Stimulated activated CD4-positive, alpha-beta T cell treated with anti-CD3 and anti-CD28 coated beads, Interleukin-15, amount 100 ng/mL, for 24 hours (primary cell): ENCODE data around the gene DTYMK.
A peak's percentile ranks its signal among the peaks of the same experiment; 100 is the strongest.

Source experiments
- DNase-seq: peaks from one replicate; pipeline ENCODE4 v3.0.0-alpha.2; 2020

DTYMK gene

GRCh38 chr2:241686650-241687425, at the start of gene DTYMK:
DTYMK (minus strand) TSS chr2:241686815; CDS start chr2:241686783, 32 bp downstream.
- peak; percentile 97 for DNase-seq

DNA sequence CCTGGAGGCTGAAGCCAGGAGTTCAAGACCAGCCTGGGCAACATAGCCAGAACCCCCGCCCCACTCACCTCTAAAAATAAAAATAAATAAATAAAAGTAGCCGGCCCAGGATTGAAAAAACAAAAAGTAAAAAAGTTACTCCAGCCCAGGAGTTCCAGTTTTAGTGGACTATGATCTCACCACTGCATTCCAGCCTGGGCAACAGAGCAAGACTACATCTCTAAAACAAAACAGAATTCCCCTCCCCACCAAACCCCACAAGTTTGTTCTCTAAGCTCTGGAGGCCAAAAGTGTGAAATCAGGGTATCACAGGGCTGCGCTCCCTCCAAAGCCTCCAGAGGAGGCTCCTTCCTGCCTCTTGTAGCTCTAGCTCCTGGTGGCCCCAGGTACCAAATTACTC, 49.5 kb upstream of the DTYMK start:
- DNase-seq = no peak

GRCh38 chr2:241734467-241735208, 48.0 kb upstream of the DTYMK start, which contains the start of gene D2HGDH:
D2HGDH (plus strand) TSS chr2:241734630; CDS start chr2:241735225, 595 bp downstream.
- peak; percentile 96 for DNase-seq

DNA sequence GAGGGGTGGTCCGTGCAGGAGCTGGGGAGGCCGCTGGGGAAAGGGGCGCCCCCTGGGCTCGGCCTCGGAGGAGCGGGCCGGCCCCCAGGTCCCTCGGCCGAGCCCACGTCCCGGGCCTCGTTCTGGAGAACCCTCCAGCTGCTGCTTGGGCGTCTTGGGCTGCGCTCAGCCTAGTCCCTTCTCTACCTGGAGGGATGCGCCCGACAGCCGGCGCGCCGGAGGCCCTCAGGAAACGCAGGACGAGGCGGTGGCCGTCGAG, 47.5 kb upstream of the DTYMK start:
- DNase-seq = no peak

DNA sequence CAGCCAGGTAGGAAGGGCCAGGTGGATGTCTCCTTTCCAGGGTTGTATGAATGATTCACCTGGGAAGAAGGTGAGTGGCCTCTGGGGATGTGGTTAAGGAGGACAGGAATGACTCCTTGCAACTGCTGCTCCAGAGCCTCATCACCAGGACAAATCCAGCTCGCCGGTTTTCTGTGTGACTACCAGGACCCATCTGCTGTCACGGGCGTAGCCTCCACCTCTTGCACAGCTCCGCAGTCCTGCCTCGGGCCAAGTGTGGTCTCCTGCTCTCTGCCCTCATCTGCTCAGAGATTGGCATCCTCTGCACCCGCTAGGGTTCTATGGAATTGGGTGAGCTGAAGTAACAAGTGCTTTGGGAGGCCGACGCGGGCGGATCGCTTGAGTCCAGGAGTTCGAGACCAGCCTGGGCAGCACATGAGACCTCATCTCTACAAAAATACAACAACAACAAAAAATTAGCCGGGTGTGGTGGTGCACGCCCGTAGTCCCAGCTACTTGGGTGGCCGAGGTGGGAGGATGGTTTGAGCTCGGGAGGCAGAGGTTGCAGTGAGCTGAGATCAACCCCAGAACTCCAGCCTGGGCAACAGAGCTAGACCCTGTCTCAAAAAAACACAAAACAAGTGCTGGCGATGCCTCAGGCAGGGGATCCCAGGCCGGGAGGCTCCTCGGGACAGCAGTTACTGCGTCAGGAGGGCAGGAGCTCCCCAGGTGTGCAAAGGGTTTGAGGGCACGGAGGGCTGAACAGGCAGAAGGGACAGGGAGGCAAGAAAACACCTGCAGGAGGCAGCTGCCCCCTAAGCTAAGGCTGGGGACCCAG, 47.0 kb upstream of the DTYMK start:
- DNase-seq = no peak

GRCh38 chr2:241732513-241733186, 46.0 kb upstream of the DTYMK start:
- peak; percentile 81 for DNase-seq

DNA sequence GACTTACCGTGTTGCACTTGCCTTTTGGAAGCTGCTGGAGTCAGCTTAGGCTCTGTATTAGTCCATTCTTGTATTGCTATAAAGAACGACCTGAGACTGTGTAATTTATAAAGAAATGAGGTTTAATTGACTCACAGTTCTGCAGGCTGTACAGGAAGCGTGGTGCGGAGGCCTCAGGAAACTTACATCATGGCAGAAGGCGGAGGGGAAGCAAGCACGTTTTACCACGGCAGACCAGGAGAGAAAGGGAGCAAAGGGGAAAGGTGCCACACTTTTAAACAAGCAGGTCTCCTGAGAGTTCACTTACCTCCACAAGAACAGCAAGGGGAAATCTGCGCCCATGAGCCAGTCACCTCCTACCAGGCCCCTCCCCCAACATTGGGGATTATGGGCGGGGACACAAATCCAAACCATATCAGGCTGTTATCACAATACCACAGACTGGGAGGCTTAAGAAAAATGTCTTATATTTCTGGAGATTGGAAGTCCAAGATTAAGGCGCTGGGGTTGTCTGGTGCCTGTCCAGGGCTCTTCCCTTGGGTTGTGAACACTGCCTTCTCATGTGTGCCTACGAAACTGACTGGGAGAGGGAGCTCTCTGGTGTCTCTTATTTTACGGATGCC, 44.2 kb upstream of the DTYMK start:
- DNase-seq = peak; percentile 34

DNA sequence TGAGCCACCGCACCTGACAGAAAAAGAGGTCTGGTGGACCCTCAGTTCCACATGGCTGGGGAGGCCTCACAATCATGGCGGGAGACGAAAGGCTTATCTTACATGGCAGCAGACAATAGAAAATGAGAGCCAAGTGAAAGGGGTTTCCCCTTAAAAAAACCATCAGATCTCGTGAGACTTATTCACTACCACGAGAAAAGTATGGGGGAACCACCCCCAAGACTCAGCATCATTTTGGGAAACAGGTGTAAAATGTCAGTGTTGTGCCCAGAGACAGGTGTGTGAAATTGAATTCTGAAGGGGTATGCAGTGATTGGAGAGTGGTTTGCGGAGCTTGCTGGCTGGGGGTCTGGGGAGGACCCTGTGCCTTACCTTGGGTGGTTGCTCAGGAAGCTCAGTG, 43.3 kb upstream of the DTYMK start:
- no peak for DNase-seq

DNA sequence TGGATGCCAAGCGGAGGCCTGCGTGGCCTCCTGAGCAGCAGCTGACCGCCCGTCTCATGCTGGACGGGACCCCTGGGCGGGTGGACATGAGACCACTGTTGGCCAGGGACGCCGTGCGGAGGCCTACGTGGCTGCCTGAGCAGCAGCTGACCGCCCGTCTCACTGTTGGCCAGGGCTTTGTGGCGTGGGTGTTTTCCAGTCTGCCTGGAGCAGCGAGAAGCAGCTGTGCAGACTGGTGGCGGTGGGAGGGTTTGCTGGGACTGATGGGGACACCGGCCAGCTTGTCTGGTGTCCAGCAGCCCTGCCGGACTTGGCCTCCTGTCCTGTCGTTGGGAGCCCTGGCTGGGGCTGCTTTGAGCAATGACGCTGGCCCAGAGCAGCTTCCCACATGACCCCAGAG, 42.0 kb upstream of the DTYMK start:
- no peak for DNase-seq

- no peak for DNase-seq
These were observed 41.4 kb upstream of the DTYMK start for GRCh38 chr2:241728000-241728399.

DNA sequence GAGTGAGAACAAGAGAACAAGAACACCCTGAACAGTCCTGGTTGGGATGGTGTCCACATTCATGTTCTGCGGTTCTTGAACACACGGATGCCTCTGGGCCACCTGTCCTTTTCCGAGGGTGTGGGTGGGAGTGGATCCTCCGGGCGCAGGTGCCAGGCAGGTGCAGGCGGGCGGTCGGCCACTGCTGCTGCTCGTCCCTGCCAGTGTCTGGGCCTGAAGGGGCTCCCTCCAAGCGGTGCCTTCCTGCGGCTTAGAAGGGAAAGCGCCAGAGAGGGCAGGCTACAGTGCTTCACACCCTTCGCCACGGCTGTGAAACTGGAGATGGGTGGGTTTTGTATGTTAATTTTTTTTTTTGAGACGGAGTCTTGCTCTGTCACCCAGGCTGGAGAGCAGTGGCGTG, 39.8 kb upstream of the DTYMK start:
- no peak for DNase-seq

GRCh38 chr2:241724975-241725870, 38.6 kb upstream of the DTYMK start:
- no peak for DNase-seq

DNA sequence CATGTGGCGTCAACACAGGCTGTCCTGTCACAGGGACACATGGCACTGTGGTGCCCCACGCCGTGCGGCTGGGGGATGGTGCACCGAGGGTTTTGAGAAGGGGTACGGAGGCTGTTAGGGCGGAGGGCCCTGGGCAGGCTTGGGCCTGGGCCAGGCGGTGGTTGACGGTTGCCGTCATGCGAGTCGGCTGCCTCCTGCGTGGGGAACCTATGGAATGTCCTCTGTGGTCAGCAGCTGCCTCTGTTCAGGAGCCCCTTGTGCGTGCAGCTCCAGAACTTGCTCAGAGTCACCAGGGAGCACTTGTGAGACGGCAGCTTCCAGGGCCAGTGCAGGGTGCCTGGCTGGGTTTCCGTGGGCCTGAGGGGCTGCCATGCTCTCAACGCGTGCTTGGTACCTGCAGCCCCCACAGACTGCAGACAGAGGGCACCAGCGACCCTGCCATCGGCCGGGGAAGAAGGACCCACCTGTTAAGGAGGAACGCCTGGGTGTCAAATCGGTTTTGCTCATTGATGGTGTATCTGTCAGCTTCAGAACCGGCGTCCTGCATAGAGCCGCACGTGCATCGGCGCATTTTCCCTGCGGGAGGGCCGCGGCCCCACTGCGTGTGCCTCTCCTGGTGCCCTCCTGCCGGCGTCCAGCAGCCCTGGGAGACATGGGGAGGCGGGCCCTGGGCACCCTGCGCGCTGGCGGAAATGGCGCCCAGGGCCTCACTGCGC, 37.8 kb upstream of the DTYMK start:
- DNase-seq = no peak

DNA sequence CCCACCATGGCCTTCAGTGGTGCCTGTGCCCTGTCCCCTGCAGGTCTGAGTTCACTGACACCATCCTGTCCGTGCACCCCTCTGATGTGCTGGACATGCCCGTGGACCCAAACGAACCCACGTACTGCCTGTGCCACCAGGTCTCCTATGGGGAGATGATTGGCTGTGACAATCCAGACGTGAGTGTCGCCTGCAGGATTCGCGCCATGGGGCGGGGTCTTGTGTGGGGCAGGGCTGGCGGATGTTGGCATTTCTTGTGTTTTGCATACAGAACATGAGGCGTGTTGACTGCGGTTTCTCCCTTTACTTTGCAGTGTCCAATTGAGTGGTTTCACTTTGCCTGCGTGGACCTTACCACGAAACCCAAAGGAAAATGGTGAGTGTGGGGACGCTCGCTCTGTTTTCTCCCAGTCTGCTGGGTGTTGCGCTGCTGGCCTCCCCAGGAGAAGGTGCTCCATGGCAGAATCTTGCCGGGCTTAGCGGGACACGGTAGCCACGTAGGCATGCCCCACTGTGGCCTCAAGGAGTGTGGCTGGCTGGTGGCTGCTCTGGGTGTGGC, 36.4 kb upstream of the DTYMK start:
- no peak for DNase-seq

DNA sequence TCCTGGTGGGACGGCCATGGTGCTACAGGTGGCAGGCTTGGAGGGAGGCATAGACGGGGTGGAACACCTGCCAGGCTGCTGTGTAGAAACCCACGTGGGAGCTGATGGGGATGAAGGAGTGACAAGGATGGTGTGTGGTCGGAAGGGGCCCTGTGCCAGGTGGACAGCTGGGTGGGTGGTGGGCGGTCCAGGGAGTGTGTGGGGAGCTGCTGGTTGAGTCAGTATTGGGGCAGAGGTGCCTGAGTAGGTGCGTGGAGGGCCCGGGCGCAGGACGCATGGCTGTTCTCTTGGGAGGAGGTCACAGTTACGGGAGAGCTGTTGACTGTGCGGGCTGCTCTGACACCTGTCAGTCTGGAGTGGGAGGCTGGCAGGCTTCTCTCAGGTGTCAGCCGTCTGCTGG, 35.2 kb upstream of the DTYMK start:
- DNase-seq = no peak

DNA sequence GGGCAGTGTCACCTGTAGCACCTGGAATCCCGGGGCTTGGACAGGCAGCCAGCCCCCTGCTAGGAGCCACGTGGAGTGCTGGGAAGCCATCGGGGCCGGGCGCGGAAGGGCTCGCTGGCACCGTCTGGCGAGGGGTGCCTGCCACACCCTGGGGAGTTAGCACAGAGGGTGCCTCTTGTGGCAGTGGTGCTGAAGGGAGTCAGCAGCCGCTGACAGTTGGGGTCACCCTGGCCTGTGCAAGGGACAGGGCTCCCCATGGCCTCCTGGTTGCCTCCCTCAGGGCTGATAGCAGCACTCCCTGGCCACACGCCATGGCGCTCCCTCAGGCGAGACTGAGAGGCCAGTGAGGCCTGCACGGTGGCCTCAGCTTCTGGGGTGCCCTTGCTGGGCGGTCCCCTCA, 33.9 kb upstream of the DTYMK start:
- no peak for DNase-seq

- DNase-seq = no peak
These were observed 33.5 kb upstream of the DTYMK start for GRCh38 chr2:241720099-241720498.

DNA sequence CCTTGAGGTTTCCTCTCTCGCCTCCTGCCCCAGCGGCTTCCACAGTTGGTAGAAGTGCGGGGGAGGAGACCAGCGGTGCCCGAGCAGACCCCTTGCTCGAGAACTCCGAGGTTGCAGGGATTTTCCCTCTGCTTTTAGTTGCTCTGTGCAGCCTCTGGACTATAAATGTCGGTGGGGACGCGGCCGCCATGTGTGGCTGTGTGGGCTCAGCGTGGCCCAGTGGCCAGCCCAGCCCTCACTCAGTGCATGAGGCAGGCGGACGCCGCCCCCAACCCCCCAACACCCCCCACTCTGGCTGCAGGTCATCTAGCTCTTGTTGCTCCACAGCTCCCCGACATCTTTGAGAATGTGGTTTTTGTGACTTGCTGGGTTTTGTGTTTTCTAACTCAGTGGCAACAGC, 32.5 kb upstream of the DTYMK start:
- no peak for DNase-seq

- no peak for DNase-seq
These were observed 22.3 kb upstream of the DTYMK start for GRCh38 chr2:241708879-241709278.

DNA sequence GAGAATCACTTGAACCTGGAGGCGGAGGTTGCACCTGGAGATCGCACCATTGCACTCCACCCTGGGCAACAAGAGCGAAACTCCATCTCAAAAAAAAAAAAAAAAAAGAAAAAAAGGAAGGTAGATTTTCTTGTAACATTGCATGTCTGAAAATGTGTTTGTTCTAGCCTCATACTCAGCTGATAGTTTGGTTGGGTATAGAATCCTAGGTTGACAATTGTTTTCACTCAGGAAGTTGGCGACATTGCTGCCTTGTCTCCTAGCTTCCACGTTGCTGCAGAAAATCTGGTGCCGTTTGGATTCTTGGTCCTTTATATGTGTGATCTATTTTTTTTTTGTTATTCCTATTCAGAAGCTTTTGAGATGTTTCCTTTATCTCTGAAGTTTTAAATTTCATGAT, 19.9 kb upstream of the DTYMK start:
- DNase-seq = no peak
